ENCODE results near the gene ALOX15B. TPM values are rescaled to one million over a fixed set of nuclear protein-coding genes. Genes with fewer than 3 reads are reported as not detected.
"Not testable (repeated sequence)": the region's sequence is repeated elsewhere in the genome, so short reads cannot be mapped to it uniquely, and the experiment has no call there.

ALOX15B gene
- total RNA-seq, 1 experiment from 2014 or later, result not detected

DNA sequence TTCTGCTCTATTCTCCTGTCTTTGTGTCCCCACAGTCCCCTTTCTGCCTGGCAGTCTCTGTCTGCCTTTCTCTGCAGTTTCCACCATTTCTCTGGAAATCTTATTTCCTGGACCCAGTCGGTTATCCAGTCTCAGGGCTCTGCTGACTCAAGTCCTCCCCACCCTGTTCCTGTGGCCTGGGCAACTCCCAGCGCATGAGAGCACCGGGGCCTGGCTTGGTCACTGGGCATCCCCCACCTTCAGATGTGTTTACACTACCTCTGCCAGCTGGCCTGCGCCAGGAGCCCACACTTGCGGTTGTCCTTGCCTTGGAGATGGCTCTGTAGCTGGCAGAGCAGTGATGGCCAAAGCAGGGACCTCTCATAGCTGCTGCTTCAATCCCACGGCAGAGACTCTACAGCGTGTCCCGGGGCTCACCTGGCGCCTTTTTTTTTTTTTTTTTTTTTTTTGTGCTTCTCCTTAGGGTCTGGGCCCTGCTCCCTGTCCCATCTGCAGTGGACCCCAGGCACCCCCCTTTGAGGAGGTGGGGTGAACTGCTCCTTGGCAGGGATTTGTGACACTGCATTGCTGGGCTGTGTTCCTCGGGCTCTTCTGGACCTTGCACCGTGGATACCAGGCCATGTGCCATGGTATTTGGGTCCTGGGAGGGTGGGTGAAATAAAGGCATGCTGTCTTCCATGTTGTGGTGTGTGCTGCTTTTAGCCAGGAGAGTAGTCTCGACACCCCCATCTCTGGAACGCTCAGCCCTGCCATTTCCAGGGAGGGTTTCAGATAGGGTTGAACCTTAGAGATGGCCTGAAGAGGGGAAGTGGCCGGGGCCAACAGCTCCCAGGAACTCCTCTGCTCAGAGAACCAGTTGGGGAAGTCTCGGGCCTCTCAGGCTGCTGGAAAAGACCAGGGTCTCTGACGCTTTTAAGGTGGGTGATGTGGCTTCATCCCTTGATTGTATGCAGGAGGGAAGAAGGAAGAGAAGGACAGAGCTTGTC, 18.9 kb upstream of the ALOX15B start:
- peaks cover 15% of the 10 kb centered on the region for H3K27me3 Mint-ChIP-seq (ENCODE audit: unreplicated experiment)
- peaks cover 8% of the 10 kb centered on the region for H3K4me1 Mint-ChIP-seq (ENCODE audit: low read depth, unreplicated experiment)
- CTCF ChIA-PET, result no interaction called here
- peak; percentile 9 for DNase-seq
- H3K4me3 Mint-ChIP-seq (ENCODE audit: low read depth, unreplicated experiment), result no peak overlapping the region
- intact Hi-C loops (cut with micrococcal nuclease; ENCODE audit: unreplicated experiment), result no loop called here
- no peaks in the 10 kb centered on the region for H3K9me3 Mint-ChIP-seq (ENCODE audit: low read depth, unreplicated experiment)
- peaks cover 11% of the 10 kb centered on the region for H3K36me3 Mint-ChIP-seq (ENCODE audit: insufficient read depth, unreplicated experiment)
- TF ChIP-seq, protein P1, sequence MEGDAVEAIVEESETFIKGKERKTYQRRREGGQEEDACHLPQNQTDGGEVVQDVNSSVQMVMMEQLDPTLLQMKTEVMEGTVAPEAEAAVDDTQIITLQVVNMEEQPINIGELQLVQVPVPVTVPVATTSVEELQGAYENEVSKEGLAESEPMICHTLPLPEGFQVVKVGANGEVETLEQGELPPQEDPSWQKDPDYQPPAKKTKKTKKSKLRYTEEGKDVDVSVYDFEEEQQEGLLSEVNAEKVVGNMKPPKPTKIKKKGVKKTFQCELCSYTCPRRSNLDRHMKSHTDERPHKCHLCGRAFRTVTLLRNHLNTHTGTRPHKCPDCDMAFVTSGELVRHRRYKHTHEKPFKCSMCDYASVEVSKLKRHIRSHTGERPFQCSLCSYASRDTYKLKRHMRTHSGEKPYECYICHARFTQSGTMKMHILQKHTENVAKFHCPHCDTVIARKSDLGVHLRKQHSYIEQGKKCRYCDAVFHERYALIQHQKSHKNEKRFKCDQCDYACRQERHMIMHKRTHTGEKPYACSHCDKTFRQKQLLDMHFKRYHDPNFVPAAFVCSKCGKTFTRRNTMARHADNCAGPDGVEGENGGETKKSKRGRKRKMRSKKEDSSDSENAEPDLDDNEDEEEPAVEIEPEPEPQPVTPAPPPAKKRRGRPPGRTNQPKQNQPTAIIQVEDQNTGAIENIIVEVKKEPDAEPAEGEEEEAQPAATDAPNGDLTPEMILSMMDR (IDR thresholded peaks at IDR 0.05; ENCODE audit: unreplicated experiment), result no peak
- H3K27ac Mint-ChIP-seq (ENCODE audit: unreplicated experiment), result no peak overlapping the region
- no TSS peak for BruUV-seq (replicated peaks)

DNA sequence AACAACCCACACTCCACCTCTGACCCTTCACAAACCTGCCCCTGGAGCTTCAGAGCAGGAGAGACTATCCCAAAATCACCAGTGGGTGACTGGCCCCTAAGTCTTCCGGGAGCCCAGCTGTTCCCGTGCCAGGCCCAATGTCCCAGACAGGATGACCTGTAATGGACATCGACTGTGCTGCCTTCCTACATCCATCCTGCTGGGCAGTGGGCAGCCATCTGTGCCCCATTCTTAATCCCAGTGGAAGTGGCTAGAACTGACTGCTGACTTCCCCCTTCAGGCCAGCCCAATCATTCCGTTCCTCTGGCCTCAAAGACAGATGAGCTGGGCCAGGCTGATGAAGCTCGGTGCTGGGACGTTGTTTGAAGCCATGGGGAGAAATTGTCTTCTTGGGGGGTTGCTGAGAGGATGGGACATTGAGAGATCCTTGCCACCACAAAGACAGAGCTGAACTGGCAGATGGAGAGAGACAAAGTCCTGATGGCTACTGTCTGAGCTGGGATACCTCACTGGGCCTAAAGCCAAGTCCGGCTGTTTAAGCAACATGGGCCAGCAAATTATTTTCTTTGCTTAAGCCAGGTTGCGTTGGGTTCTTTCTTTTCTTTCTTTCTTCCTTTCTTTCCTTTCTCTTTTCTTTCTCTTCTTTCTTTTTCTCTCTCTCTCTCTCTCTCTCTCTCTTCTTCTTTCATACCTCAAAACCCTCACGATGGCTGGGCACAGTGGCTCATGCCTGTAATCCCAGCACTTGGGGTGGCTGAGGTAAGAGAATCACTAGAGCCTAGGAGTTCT, 17.9 kb upstream of the ALOX15B start:
- H3K4me1 Mint-ChIP-seq (ENCODE audit: low read depth, unreplicated experiment), result peaks cover 8% of the 10 kb centered on the region
- no TSS peak for BruUV-seq (replicated peaks)
- H3K27ac Mint-ChIP-seq (ENCODE audit: unreplicated experiment), result no peak overlapping the region
- intact Hi-C loops (cut with micrococcal nuclease; ENCODE audit: unreplicated experiment), result no loop called here
- TF ChIP-seq, protein P1 (IDR thresholded peaks at IDR 0.05; ENCODE audit: unreplicated experiment), result no peak
- H3K27me3 Mint-ChIP-seq (ENCODE audit: unreplicated experiment), result peaks cover 14% of the 10 kb centered on the region
- peaks cover 11% of the 10 kb centered on the region for H3K36me3 Mint-ChIP-seq (ENCODE audit: insufficient read depth, unreplicated experiment)
- no peaks in the 10 kb centered on the region for H3K9me3 Mint-ChIP-seq (ENCODE audit: low read depth, unreplicated experiment)
- DNase-seq, result no peak
- CTCF ChIA-PET, result no interaction called here
- no peak overlapping the region for H3K4me3 Mint-ChIP-seq (ENCODE audit: low read depth, unreplicated experiment)

DNA sequence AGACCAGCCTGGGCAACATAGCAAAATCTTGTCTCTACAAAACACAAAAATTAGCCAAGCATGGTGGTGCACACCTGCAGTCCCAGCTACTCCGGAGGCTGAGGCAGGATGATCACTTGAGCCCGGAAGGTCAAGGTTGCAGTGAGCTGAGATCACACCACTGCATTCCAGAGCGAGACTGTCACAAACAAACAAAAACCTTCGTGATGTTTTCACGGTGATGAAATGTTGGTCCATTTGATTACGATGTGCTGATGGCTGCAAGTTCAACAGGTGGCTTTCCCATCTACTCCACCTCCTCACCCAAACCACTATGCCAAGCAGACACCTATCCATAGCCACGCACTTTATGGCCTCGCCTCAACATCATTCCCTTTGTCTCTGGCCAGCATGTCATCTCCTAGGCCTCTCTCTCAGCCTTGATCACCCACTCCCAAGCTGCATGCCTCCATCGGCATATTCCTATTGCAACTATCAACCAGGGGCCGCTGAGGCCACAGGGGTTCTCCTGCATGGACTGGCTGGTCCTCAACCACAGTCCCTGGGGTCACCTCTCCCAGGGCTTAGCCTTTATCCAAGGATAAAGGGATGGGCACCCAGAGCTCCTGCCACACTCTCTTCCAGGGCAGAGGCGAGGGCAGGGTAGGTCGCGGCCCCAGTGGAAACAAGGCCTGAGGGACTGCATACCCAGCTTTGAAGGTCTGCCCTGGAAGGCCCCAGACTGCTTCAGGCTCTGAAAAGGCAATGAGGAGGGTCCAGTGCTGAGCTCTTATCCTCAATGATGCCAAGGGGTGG, 17.1 kb upstream of the ALOX15B start:
- peaks cover 8% of the 10 kb centered on the region for H3K4me1 Mint-ChIP-seq (ENCODE audit: low read depth, unreplicated experiment)
- H3K27ac Mint-ChIP-seq (ENCODE audit: unreplicated experiment), result no peak overlapping the region
- no peak overlapping the region for H3K4me3 Mint-ChIP-seq (ENCODE audit: low read depth, unreplicated experiment)
- peaks cover 6% of the 10 kb centered on the region for H3K36me3 Mint-ChIP-seq (ENCODE audit: insufficient read depth, unreplicated experiment)
- intact Hi-C loops (cut with micrococcal nuclease; ENCODE audit: unreplicated experiment), result no loop called here
- CTCF ChIA-PET, result no interaction called here
- BruUV-seq (replicated peaks), result no TSS peak
- TF ChIP-seq, protein P1 (IDR thresholded peaks at IDR 0.05; ENCODE audit: unreplicated experiment), result no peak
- H3K9me3 Mint-ChIP-seq (ENCODE audit: low read depth, unreplicated experiment), result no peaks in the 10 kb centered on the region
- no peak for DNase-seq
- H3K27me3 Mint-ChIP-seq (ENCODE audit: unreplicated experiment), result peaks cover 21% of the 10 kb centered on the region

DNA sequence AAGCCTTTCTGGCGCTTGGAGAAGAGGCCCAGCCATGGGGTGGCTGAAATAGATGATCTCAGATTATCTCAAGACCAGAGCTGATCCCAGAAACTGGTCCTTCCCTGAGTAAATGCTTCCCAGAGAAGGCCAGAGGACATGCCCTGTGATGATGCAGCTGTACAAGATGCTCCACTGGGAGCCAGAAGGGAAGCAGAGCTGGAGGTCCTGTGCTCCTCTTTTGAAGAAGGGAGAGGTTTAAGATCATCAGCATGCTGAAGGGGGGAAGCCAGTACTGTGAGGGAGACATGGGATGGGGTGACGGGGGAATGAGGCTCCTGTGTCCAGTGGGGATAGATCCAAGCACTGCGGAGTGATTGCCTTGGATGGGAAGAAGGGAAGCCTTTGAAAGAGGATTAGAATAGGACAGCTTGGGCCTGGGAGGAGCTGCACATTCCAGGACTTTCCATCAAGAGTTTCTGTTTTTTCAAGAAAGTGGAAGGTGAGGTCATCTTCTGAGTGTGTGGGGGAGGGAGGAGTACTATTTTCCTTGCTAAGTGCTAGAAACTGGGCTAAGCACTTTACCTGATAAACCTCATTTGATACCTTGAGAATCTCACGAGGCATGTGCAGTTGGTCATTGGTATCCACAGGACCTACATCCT, 16.4 kb upstream of the ALOX15B start:
- no peaks in the 10 kb centered on the region for H3K36me3 Mint-ChIP-seq (ENCODE audit: insufficient read depth, unreplicated experiment)
- TF ChIP-seq, protein P1 (IDR thresholded peaks at IDR 0.05; ENCODE audit: unreplicated experiment), result no peak
- peaks cover 29% of the 10 kb centered on the region for H3K27me3 Mint-ChIP-seq (ENCODE audit: unreplicated experiment)
- CTCF ChIA-PET, result no interaction called here
- intact Hi-C loops (cut with micrococcal nuclease; ENCODE audit: unreplicated experiment), result no loop called here
- H3K9me3 Mint-ChIP-seq (ENCODE audit: low read depth, unreplicated experiment), result no peaks in the 10 kb centered on the region
- no peak for DNase-seq
- no peak overlapping the region for H3K4me3 Mint-ChIP-seq (ENCODE audit: low read depth, unreplicated experiment)
- peaks cover 8% of the 10 kb centered on the region for H3K4me1 Mint-ChIP-seq (ENCODE audit: low read depth, unreplicated experiment)
- H3K27ac Mint-ChIP-seq (ENCODE audit: unreplicated experiment), result no peak overlapping the region
- BruUV-seq (replicated peaks), result no TSS peak

DNA sequence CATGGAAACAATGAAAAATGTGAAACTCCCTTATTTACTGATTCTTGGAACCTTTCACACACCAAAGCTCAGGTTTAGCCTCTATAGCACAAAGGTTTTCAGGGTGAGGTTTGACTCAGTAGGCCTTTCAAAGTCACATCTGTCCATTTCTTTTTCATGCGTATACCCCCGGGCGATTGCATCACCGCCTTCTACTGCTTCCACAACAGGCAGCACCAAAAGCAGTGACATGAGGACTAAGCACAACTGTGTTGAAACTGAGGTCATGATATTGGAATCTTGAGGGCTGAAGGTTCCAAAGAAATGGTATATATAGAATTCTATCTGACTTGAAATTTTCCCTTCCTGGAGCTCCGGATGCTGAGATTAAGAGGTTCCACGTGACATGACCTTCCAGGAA, 14.7 kb upstream of the ALOX15B start:
- H3K36me3 Mint-ChIP-seq (ENCODE audit: insufficient read depth, unreplicated experiment); H3K27ac Mint-ChIP-seq (ENCODE audit: unreplicated experiment); H3K4me1 Mint-ChIP-seq (ENCODE audit: low read depth, unreplicated experiment); BruUV-seq (replicated peaks); intact Hi-C loops (cut with micrococcal nuclease; ENCODE audit: unreplicated experiment); DNase-seq; H3K9me3 Mint-ChIP-seq (ENCODE audit: low read depth, unreplicated experiment); H3K4me3 Mint-ChIP-seq (ENCODE audit: low read depth, unreplicated experiment); CTCF ChIA-PET: not testable (repeated sequence)
- peaks cover 45% of the 10 kb centered on the region for H3K27me3 Mint-ChIP-seq (ENCODE audit: unreplicated experiment)
